Measurements from ENCODE around the gene PRKAR1A.

GRCh38 chr17:68535922-68536321, 23.7 kb downstream of the PRKAR1A start:
- TF ChIP-seq CTCF (IDR thresholded peaks at IDR 0.05) (no peak), POLR2A (IDR thresholded peaks at IDR 0.05) (no peak)

Measured in Peyer's patch (tissue), 4 donors.